Measurements from ENCODE around the gene SOX8. TPM values are rescaled to one million over a fixed set of nuclear protein-coding genes. Genes with fewer than 3 reads are reported as not detected.

Gene SOX8
- total RNA-seq, 1 experiment from 2014 or later, result 5.2 TPM

GRCh38 chr16:966505-966904 is 15.1 kb upstream of the SOX8 start:
- Histone ChIP-seq H3K9ac (ENCODE audit: low read length) (no peak overlapping the region), H3K36me3 (ENCODE audit: control insufficient read depth in 1 of 2, insufficient read depth in 2 of 2, low read length in 2 of 2) (peaks cover 0 to 10% of the 10 kb centered on the region in 2 experiments; a peak in 1 of 4 replicates), H3K4me3 (replicated peaks in 1 of 2; ENCODE audit: low read depth in 1 of 2, low read length in 2 of 2) (no peak overlapping the region), H3K27ac (ENCODE audit: low read depth, low read length) (no peak overlapping the region), H3K9me3 (ENCODE audit: control insufficient read depth in 1 of 2, insufficient read depth in 1 of 2, low read depth in 1 of 2, low read length in 2 of 2) (no peaks in the 10 kb centered on the region; a peak in 1 of 4 replicates), H3K4me1 (ENCODE audit: control insufficient read depth in 1 of 2, insufficient read depth in 2 of 2, low read length in 2 of 2) (peaks cover 16 to 22% of the 10 kb centered on the region in 2 experiments), H4K20me1 (ENCODE audit: insufficient read depth) (no peaks in the 10 kb centered on the region), H3K27me3 (ENCODE audit: insufficient read depth, low read length) (no peaks in the 10 kb centered on the region), H3K79me2 (ENCODE audit: insufficient read depth, low read length) (peaks cover 12% of the 10 kb centered on the region; the same call in 1 of the 2 replicates), H3K9me2 (ENCODE audit: insufficient read depth) (no peaks in the 10 kb centered on the region), H3K4me2 (ENCODE audit: low read length) (no peak overlapping the region), H2AFZ (ENCODE audit: low read depth, low read length, poor library complexity, severe bottlenecking) (no peak overlapping the region)
- no peak for ATAC-seq
- TF ChIP-seq REST (IDR thresholded peaks at IDR 0.05; ENCODE audit: low read depth) (no peak), RAD21 (IDR thresholded peaks at IDR 0.05; ENCODE audit: low read depth) (no peak), ZBTB33 (IDR thresholded peaks at IDR 0.05; ENCODE audit: extremely low read depth, insufficient replicate concordance, low read length) (no peak), MAX (IDR thresholded peaks at IDR 0.05) (no peak), TCF7L2 (IDR thresholded peaks at IDR 0.05; ENCODE audit: borderline replicate concordance, extremely low read depth, insufficient read depth, insufficient read length) (no peak), SP1 (IDR thresholded peaks at IDR 0.05; ENCODE audit: low read depth) (no peak), JUND (IDR thresholded peaks at IDR 0.05) (no peak), EGR1 (IDR thresholded peaks at IDR 0.05; ENCODE audit: low read depth) (no peak), ELF1 (IDR thresholded peaks at IDR 0.05; ENCODE audit: borderline replicate concordance, low read depth) (no peak), FOSL1 (IDR thresholded peaks at IDR 0.05; ENCODE audit: low read depth) (no peak), EZH2 (IDR thresholded peaks at IDR 0.05) (no peak), CBX3 (IDR thresholded peaks at IDR 0.05; ENCODE audit: low read depth) (no peak), ZFX (IDR thresholded peaks at IDR 0.05) (no peak), POLR2A (IDR thresholded peaks at IDR 0.05; ENCODE audit: borderline replicate concordance, extremely low read depth, insufficient read depth, insufficient read length) (no peak), POLR2AphosphoS5 (IDR thresholded peaks at IDR 0.05; ENCODE audit: low read depth, low read length) (no peak), EZH2phosphoT487 (IDR thresholded peaks at IDR 0.05; ENCODE audit: borderline replicate concordance) (no peak), ZNF274 (IDR thresholded peaks at IDR 0.05; ENCODE audit: low read depth, low read length) (no peak)
- no TSS peak for BruUV-seq (replicated peaks)
- CTCF ChIA-PET, result no interaction called here
- intact Hi-C loops (cut with micrococcal nuclease), result no loop called here
- no peak for DNase-seq (ENCODE audit: low read depth, low spot score)
- POLR2A ChIA-PET, result no interaction called here
- RAD21 ChIA-PET (ENCODE audit: low non-redundant PET in 1 of 2, low total read pairs in 2 of 2, uncharacterized antibody in 2 of 2, unreplicated experiment in 2 of 2), result no interaction called here
